ENCODE results near the gene SLC26A1. TPM values are rescaled to one million over a fixed set of nuclear protein-coding genes. Genes with fewer than 3 reads are reported as not detected.

SLC26A1 gene
- total RNA-seq, 1 experiment from 2014 or later, result 0.09 TPM

GRCh38 chr4:946517-947471 is 46.4 kb downstream of the SLC26A1 start:
- Histone ChIP-seq H3K27me3 (ENCODE audit: insufficient read depth, low read length) (no peaks in the 10 kb centered on the region), H3K4me2 (ENCODE audit: insufficient read depth, insufficient read length, low read length) (no peak overlapping the region), H2BK12ac (ENCODE audit: insufficient read length, low read depth, low read length) (no peak overlapping the region), H3T11ph (ENCODE audit: low read length) (no peak overlapping the region), H2AK5ac (ENCODE audit: insufficient read length, low read length) (no peak overlapping the region), H3K9ac (ENCODE audit: extremely low read depth, insufficient read length, low read length) (no peak overlapping the region), H3K4me1 (ENCODE audit: insufficient read depth, low read length) (no peaks in the 10 kb centered on the region; the same call in 1 of the 2 replicates), H4K8ac (replicated peaks; ENCODE audit: insufficient read length, low read depth, low read length) (no peak overlapping the region), H2BK5ac (ENCODE audit: insufficient read length, low read length) (no peak overlapping the region), H3K23ac (ENCODE audit: insufficient read length, low read depth, low read length) (no peak overlapping the region), H2AFZ (ENCODE audit: low read length) (no peak overlapping the region), H3K79me1 (ENCODE audit: insufficient read depth, low read depth, low read length, poor library complexity, severe bottlenecking) (no peaks in the 10 kb centered on the region), H3K56ac (ENCODE audit: insufficient read length, low read depth, low read length) (no peak overlapping the region), H3K27ac (ENCODE audit: insufficient read length, low read depth, low read length) (no peak overlapping the region), H2BK120ac (ENCODE audit: low read depth, low read length, poor library complexity, severe bottlenecking) (no peak overlapping the region), H3K14ac (ENCODE audit: insufficient read depth, low read length) (no peak overlapping the region), H4K20me1 (ENCODE audit: control insufficient read depth, insufficient read depth, insufficient read length) (no peaks in the 10 kb centered on the region), H4K91ac (ENCODE audit: insufficient read length, low read depth, low read length) (no peak overlapping the region), H3K79me2 (ENCODE audit: insufficient read depth, low read length) (no peaks in the 10 kb centered on the region), H4K5ac (ENCODE audit: insufficient read length, low read depth, low read length) (no peak overlapping the region), H2BK20ac (ENCODE audit: low read depth, low read length, poor library complexity, severe bottlenecking) (no peak overlapping the region), H3K4ac (ENCODE audit: low read depth, low read length) (no peak overlapping the region), H3K23me2 (ENCODE audit: insufficient read length, low read depth, low read length, poor library complexity, severe bottlenecking) (no peaks in the 10 kb centered on the region), H3K9me3 (ENCODE audit: control insufficient read depth, low read depth, low read length) (no peaks in the 10 kb centered on the region), H3K18ac (ENCODE audit: insufficient read length, low read depth, low read length) (no peak overlapping the region), H2BK15ac (ENCODE audit: low read depth, low read length) (no peak overlapping the region)
- Mint-ChIP-seq H3K27me3 (ENCODE audit: low read depth) (peaks cover 13% of the 10 kb centered on the region), H3K4me3 (no peak overlapping the region), H3K36me3 (ENCODE audit: insufficient read depth in 1 of 3, low read depth in 3 of 3) (no peaks in the 10 kb centered on the region; a peak in 1 of 7 replicates), H3K9me3 (no peaks in the 10 kb centered on the region), H3K4me1 (peaks cover 13 to 21% of the 10 kb centered on the region in 2 experiments), H3K27ac (no peak overlapping the region)
- TF ChIP-seq, protein P1, sequence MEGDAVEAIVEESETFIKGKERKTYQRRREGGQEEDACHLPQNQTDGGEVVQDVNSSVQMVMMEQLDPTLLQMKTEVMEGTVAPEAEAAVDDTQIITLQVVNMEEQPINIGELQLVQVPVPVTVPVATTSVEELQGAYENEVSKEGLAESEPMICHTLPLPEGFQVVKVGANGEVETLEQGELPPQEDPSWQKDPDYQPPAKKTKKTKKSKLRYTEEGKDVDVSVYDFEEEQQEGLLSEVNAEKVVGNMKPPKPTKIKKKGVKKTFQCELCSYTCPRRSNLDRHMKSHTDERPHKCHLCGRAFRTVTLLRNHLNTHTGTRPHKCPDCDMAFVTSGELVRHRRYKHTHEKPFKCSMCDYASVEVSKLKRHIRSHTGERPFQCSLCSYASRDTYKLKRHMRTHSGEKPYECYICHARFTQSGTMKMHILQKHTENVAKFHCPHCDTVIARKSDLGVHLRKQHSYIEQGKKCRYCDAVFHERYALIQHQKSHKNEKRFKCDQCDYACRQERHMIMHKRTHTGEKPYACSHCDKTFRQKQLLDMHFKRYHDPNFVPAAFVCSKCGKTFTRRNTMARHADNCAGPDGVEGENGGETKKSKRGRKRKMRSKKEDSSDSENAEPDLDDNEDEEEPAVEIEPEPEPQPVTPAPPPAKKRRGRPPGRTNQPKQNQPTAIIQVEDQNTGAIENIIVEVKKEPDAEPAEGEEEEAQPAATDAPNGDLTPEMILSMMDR (conservative IDR thresholded peaks at IDR 0.05), result no peak
- no peak for DNase-seq
- no CpG with 5 or more reads among the region's 62 CpGs for WGBS (ENCODE audit: extremely low coverage, insufficient read length, low lambda C conversion rate)

Measured in H9 (cell line).